SJSA1 (cell line): ENCODE data around the gene OSMR. TPM values are rescaled to one million over a fixed set of nuclear protein-coding genes. Genes with fewer than 3 reads are reported as not detected.
"Not testable (repeated sequence)": the region's sequence is repeated elsewhere in the genome, so short reads cannot be mapped to it uniquely, and the experiment has no call there.

Experiments used
- DNase-seq, 2 experiments: peaks; one replicate each; pipeline ENCODE4 v3.0.0-alpha.2; 2015 to 2020; ENCODE audit warnings: low spot score in 2 of 2, low read depth in 1 of 2
- H3K27ac ChIP-seq: fragments of 250-450 bp; sonication (Bioruptor Pico); 2 replicates; pipeline ENCODE4 v1.5.1; 2020; ENCODE audit warnings: mild to moderate bottlenecking, moderate library complexity
- H3K27me3 ChIP-seq: fragments of 250-450 bp; sonication (Bioruptor Pico); replicated peaks from 2 replicates; pipeline ENCODE4 v1.5.1; 2020; ENCODE audit warnings: mild to moderate bottlenecking, moderate library complexity
- H3K36me3 ChIP-seq: fragments of 250-450 bp; sonication (Bioruptor Pico); 2 replicates; pipeline ENCODE4 v1.5.1; 2020; ENCODE audit warnings: mild to moderate bottlenecking
- H3K4me1 ChIP-seq: fragments of 250-450 bp; sonication (Bioruptor Pico); replicated peaks from 2 replicates; pipeline ENCODE4 v1.6.1; 2021; ENCODE audit warnings: mild to moderate bottlenecking
- H3K4me3 ChIP-seq: fragments of 250-450 bp; sonication (Bioruptor Pico); 2 replicates; pipeline ENCODE4 v1.5.1; 2020; ENCODE audit warnings: mild to moderate bottlenecking
- H3K9me3 ChIP-seq: fragments of 250-450 bp; sonication (Bioruptor Pico); replicated peaks from 2 replicates; pipeline ENCODE4 v1.5.1; 2020; ENCODE audit warnings: mild to moderate bottlenecking
- total RNA-seq: library from RNA; depleted of rRNA; stranded (reverse); fragments of >200 nt; shearing (Covaris generic); gene quantifications from 2 replicates; pipeline ENCODE4 v1.2.3, GENCODE V29; 2014

Gene OSMR
- total RNA-seq, 1 experiment from 2014 or later: 26.4 TPM

DNA sequence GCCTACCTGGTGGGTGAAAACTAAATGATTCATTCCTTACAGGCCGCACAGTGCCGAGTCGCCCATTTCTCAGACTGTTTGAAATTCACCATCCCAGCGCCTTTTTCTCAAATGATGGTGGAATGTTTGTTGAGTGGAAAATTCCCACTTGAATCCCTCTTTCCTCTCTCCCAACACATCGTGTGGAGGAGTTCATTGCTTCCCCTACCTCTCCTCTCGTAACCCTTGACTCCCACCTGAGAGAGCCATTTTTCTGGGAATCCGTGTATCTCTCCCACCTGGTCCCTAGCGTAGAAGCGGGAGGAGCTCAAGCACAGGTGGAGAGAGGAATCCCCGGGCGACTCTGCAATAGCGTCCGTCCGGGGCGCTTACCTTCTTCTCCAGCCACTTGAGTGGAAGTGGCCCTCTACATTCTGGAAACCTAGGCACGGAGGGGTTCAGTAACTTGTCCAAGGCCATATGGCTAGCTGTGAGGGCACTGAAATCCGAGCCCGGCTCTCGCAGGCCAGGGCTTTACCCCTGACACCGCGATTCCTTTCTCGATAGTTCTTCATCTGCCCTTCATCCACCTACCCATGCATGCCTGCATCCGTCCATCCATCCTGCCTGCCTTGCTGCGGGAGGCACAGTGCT is 683 bp downstream of the OSMR start:
- DNase-seq: peak in 1 of 2 experiments; percentile 43

DNA sequence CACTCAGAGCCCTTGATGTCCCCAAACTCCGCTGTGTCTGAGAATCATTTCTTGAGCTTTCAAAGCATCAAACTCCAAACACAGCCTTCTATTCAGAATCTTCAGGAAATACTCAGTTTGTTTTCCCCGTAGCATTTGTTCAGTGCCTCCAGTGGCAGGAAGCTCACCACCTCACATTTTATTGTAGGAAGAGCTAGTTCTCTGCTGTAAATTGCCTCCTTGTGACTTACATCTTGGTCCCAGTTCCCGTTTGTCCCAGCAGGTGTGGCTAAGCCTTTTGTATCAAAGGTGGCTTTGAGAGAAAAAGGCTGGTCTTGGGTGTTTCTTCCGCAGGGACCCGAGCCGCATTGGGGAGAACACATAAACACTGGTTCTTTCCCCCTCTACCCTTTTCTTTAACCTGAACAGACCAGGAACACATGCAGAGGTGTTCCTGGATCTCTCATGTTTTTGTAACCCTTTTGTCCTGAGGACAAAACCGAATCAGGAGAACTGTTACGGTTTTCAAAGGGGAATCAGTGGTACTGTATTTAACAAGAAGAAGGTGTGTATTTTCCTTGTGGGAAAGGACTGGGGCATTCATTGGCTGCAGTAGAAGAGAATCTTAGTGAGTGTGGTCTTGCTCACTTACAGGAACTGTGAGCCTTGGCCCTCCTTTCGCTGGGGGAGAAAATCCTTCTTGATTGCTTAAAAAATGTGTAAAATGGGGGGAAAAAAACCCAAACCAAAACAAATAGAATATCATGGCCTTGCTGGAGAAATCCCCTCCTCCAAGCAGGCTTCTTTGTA is 1.9 kb downstream of the OSMR start:
- Histone ChIP-seq H3K27me3 (no peaks in the 10 kb centered on the region), H3K27ac (peak overlapping the region; percentile 95; the same call in 1 of the 2 replicates), H3K9me3 (no peaks in the 10 kb centered on the region), H3K4me3 (peak overlapping the region; percentile 89; the same call in 1 of the 2 replicates), H3K4me1 (peaks cover 36% of the 10 kb centered on the region), H3K36me3 (peaks cover 45% of the 10 kb centered on the region)
- peak in 1 of 2 experiments; percentile 39 for DNase-seq

More for the DNA sequence above, 683 bp downstream of the OSMR start:
- Histone ChIP-seq H3K36me3 (peaks cover 45% of the 10 kb centered on the region), H3K27me3 (no peaks in the 10 kb centered on the region), H3K4me1 (peaks cover 36% of the 10 kb centered on the region), H3K4me3 (peak overlapping the region; percentile 89), H3K27ac (peak overlapping the region; percentile 95), H3K9me3 (no peaks in the 10 kb centered on the region)

DNA sequence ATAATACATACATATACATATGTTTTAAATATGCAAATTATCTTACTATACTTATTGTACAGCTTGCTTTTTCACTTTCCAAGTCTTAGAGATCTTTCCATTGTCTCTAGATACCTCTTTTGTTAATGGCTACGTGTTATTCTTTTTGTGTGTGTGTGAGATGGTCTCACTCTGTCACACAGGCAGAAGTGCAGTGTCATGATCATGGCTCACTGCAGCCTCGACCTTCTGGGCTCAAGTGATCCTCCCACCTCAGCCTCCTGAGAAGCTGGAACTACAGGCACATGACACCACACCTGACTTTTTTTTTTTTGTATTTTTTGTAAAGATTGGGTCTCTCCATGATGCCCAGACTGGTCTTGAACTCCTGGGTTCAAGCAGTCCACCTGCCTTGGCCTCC is 2.8 kb downstream of the OSMR start:
- Histone ChIP-seq H3K36me3 (peaks cover 38% of the 10 kb centered on the region), H3K27ac (no peak overlapping the region), H3K4me3 (no peak overlapping the region), H3K4me1 (peaks cover 42% of the 10 kb centered on the region), H3K9me3 (no peaks in the 10 kb centered on the region), H3K27me3 (no peaks in the 10 kb centered on the region)
- no peak for DNase-seq

DNA sequence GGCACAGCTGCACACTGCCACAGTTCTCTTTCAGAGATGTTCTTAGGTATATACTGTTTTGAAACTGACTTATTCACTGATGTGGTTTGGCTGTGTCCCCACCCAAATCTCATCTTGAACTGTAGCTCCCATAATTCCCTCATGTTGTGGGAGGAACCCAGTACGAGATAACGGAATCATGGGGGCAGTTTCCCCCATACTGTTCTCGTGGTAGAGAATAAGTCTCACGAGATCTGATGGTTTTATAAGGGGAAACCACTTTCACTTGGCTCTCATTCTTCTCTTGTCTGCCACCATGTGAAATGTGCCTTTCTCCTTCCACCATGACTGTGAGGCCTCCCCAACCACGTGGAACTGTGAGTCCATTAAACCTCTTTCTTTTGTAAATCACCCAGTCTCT is 5.8 kb downstream of the OSMR start:
- not testable (repeated sequence) for H3K4me3 ChIP-seq, H3K27me3 ChIP-seq, H3K9me3 ChIP-seq, DNase-seq, H3K27ac ChIP-seq
- Histone ChIP-seq H3K4me1 (peaks cover 52% of the 10 kb centered on the region), H3K36me3 (peaks cover 28% of the 10 kb centered on the region)

DNA sequence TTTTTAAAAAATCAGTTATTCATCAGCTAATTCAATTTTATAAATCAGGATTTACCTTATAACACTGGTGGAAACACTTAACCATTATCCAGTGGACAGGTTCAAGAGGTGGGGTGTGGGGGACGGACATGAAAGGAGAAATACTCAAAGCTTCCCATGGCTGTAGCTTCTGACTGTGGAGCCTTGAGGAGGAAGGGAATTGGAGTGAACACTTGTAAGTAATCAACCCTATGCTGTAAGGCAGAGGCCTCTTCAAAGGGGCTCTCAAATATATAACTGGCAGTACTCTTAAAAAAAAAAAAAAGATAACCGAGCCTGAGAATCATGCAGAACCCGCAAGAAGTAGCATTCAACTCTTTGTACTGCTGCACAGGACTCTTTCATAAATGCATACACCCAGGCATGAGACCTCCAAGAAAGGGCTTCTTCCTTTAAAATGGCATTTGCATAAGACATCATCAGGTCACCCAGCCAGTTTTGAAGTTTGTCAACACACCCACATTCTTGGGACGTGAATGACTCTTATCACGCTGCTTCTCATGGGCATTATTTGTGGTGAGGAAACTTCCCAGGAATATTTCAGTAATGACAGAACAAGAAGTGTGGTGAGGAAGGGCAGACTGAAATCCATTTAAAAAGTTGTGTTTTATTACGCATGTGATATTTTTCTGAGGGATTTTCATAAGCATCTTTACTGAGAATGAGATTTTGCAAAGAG is 8.1 kb downstream of the OSMR start:
- peaks cover 27% of the 10 kb centered on the region for H3K36me3 ChIP-seq
- H3K4me3 ChIP-seq: no peak overlapping the region
- H3K27ac ChIP-seq: peak overlapping the region; percentile 95
- H3K9me3 ChIP-seq: no peaks in the 10 kb centered on the region
- peak; percentile 82 to 95 for DNase-seq
- peaks cover 45% of the 10 kb centered on the region for H3K4me1 ChIP-seq
- H3K27me3 ChIP-seq: no peaks in the 10 kb centered on the region

DNA sequence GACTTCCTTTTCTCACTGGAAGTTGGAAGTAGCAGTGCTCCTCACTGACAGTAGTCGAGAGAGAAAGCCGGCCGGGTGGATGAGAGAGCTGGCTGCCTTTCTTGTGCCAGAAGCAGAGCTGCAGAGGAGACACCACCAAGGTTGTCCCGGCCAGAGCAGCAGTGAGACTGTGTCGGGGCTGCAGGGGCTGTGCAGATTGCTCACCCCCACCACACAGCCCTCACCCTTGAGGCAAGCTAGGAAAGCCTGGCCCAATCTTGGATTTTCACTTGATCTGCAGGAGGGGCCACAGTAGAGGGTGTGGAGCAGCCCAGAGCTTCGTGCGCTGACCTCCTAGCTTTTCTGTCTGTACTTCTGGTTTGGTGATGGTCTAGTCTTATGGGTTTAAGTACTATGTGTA is 9.1 kb downstream of the OSMR start:
- Histone ChIP-seq H3K36me3 (peaks cover 21% of the 10 kb centered on the region), H3K27me3 (no peaks in the 10 kb centered on the region), H3K27ac (peak overlapping the region; percentile 95), H3K4me1 (peaks cover 51% of the 10 kb centered on the region), H3K9me3 (no peaks in the 10 kb centered on the region), H3K4me3 (no peak overlapping the region)
- peak in 1 of 2 experiments; percentile 28 for DNase-seq

DNA sequence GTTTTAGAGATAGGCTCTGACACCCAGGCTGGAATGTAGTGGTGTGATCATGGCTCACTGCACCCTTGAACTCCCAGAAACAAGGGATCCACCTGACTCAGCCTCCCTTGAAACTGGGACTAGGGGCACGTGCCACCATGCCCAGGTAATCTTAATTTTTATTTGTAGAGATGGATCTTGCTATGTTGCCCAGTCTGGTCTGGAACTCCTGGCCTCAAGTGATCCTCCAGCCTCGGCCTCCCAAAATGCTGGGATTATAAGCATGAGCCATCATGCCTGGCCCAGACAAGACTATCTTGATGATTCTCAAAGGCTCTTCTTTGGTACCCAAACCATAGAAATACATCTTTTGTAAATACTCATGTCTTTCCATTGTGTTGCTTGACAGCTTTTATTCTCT is 10.8 kb downstream of the OSMR start:
- Histone ChIP-seq H3K27ac (no peak overlapping the region), H3K4me1 (peaks cover 51% of the 10 kb centered on the region), H3K27me3 (no peaks in the 10 kb centered on the region), H3K4me3 (no peak overlapping the region), H3K9me3 (0 out of 2 replicates have a peak, but pooled peaks cover 3% of the 10 kb centered on the region), H3K36me3 (peaks cover 7% of the 10 kb centered on the region)
- DNase-seq: no peak

DNA sequence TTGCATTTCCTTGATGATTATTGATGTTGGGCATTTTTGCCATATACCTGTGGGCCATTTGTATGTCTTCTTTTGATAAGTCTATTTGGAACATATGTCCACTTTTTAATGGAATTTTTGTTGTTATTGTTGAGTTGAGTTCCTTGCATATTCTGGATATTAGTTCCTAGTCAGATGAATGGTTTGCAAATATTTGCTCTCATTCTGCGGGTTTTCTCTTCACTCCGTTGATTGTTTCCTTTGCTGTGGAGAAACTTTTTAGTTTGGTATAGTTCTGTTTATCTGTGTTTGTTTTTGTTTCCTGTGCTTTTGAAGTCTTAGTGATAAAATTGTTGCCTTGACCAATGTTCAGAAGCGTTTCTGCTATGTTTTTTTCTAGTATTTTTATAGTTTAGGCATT is 13.0 kb downstream of the OSMR start:
- H3K27ac ChIP-seq: peak overlapping the region; percentile 25
- peaks cover 9% of the 10 kb centered on the region; the same call in 1 of the 2 replicates for H3K9me3 ChIP-seq
- H3K27me3 ChIP-seq: no peaks in the 10 kb centered on the region
- peaks cover 41% of the 10 kb centered on the region for H3K4me1 ChIP-seq
- peak in 1 of 2 experiments; percentile 89 for DNase-seq
- H3K36me3 ChIP-seq: peaks cover 3% of the 10 kb centered on the region; the same call in 1 of the 2 replicates
- H3K4me3 ChIP-seq: no peak overlapping the region

DNA sequence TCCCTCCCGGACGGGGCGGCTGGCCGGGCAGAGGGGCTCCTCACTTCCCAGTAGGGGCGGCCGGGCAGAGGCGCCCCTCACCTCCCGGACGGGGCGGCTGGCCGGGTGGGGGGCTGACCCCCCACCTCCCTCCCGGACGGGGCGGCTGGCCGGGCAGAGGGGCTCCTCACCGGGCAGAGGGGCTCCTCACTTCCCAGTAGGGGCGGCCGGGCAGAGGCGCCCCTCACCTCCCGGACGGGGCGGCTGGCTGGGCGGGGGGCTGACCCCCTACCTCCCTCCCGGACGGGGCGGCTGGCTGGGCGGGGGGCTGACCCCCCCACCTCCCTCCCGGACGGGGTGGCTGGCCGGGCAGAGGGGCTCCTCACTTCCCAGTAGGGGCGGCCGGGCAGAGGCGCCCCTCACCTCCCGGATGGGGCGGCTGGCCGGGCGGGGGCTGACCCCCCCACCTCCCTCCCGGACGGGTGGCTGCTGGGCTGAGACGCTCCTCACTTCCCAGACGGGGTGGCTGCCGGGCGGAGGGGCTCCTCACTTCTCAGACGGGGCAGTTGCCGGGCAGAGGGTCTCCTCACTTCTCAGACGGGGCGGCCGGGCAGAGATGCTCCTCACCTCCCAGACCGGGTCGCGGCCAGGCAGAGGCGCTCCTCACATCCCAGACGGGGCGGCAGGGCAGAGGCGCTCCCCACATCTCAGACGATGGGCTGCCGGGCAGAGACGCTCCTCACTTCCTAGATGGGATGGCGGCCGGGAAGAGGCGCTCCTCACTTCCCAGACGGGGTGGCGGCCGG is 16.4 kb downstream of the OSMR start:
- H3K27me3 ChIP-seq: not testable (repeated sequence)

DNA sequence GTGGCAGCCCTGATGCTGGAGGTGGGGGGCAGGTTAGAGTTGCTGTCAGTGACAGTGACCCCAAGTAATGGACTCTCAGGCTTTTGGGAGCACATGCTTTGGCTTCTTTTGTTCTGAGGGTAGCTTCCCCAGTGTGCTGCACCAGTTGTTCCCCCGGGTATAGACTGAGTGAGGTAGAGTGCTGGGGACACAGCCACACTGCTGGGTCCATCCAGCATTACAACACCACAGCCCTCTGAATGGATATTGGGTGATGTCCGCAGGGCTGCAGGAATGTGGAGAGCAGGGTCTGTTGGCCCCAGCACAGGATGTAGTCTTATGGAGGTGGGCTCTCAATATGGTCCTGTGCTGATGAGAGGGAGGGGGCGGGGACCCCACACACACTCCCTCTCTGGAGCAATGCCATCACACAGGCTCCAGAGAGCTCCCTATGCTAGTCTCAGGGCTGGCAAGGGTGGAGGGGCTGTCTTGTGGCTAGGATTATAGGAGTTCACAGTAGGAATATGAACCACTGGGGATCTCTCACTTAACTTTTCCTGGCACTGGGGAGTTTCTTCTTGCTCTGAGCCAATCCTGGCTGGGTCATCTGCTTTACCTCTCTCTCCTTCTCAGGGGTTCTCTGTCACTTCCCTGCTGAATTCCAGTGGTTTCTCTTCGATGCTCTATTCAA is 20.7 kb downstream of the OSMR start:
- peak in 1 of 2 experiments; percentile 16 for DNase-seq
- H3K27ac ChIP-seq: no peak overlapping the region; the same call in 1 of the 2 replicates

More for the DNA sequence above, 16.4 kb downstream of the OSMR start:
- not testable (repeated sequence) for DNase-seq, H3K4me3 ChIP-seq, H3K36me3 ChIP-seq, H3K27ac ChIP-seq
- Histone ChIP-seq H3K9me3 (peaks cover 13% of the 10 kb centered on the region; the same call in 1 of the 2 replicates), H3K4me1 (peaks cover 25% of the 10 kb centered on the region)

DNA sequence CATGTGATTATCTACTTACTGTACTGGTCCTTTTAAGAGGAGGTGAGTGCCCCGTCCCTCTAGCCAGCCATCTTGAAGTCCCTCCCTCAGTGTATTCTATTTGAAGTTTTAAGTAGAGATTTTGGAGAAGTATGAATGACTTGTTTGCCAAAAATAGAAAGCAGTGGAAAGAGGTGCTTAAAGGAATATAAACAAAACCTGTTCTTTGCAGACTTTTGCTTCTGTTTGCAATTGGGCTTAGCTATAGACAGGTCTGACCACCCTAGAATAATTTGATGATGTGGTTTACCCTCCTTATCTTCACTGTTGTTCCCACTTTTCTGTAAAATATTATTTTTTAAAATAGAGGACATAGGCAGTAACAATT is 21.2 kb downstream of the OSMR start:
- H3K9me3 ChIP-seq: peaks cover 10% of the 10 kb centered on the region; the same call in 1 of the 2 replicates
- no peak for DNase-seq
- peaks cover 27% of the 10 kb centered on the region for H3K4me1 ChIP-seq
- H3K36me3 ChIP-seq: peaks cover 27% of the 10 kb centered on the region
- peak overlapping the region; percentile 1 for H3K27ac ChIP-seq
- no peak overlapping the region for H3K4me3 ChIP-seq
- H3K27me3 ChIP-seq: no peaks in the 10 kb centered on the region

More for the DNA sequence above, 20.7 kb downstream of the OSMR start:
- peaks cover 10% of the 10 kb centered on the region; the same call in 1 of the 2 replicates for H3K9me3 ChIP-seq
- H3K4me1 ChIP-seq: peaks cover 22% of the 10 kb centered on the region
- peaks cover 27% of the 10 kb centered on the region for H3K36me3 ChIP-seq
- no peaks in the 10 kb centered on the region for H3K27me3 ChIP-seq
- H3K4me3 ChIP-seq: no peak overlapping the region

DNA sequence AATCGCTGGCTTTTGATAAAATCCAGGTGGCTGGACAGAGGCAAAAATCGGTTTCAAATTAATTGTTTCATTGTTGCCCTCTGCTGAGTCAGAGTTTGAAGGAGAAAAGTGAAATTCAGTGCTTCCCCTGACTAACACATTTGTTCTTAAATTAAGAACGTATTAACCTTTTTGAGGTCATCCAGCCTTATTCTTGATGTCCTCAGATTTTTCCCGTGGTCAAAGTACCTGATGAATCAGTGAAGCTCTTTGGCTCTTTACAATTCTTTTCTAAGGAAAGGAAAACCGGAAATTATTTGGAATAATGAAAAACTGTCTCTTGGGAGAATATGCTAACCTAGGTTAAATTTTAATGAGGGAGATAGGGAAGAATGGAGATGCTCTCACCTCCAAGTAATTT is 21.6 kb downstream of the OSMR start:
- Histone ChIP-seq H3K36me3 (peaks cover 27% of the 10 kb centered on the region), H3K9me3 (peaks cover 10% of the 10 kb centered on the region; the same call in 1 of the 2 replicates), H3K27ac (peak overlapping the region; percentile 1), H3K4me3 (no peak overlapping the region), H3K27me3 (no peaks in the 10 kb centered on the region), H3K4me1 (peaks cover 29% of the 10 kb centered on the region)
- no peak for DNase-seq
